GM06990 (cell line): Measurements from ENCODE around the gene COPG1.
"Not testable (repeated sequence)": the region's sequence is repeated elsewhere in the genome, so short reads cannot be mapped to it uniquely, and the experiment has no call there.

Source experiments
- DNase-seq: peaks from one replicate; pipeline ENCODE4 v3.0.0-alpha.2; 2011; ENCODE audit not compliant: insufficient read length; ENCODE audit errors: extremely low read depth
- H3K27me3 ChIP-seq: replicated peaks from 2 replicates; pipeline ENCODE4 v1.6.0; 2011; ENCODE audit warnings: low read length; ENCODE audit not compliant: control insufficient read depth, insufficient read depth
- H3K36me3 ChIP-seq: 2 replicates; pipeline ENCODE4 v1.5.1; 2011; ENCODE audit warnings: low read length; ENCODE audit not compliant: control insufficient read depth, insufficient read depth
- H3K4me3 ChIP-seq: replicated peaks from 2 replicates; pipeline ENCODE4 v1.5.1; 2011; ENCODE audit warnings: low read depth, mild to moderate bottlenecking, control low read depth, low read length
- TF ChIP-seq, protein P1 (sequence below): IDR thresholded peaks from 2 replicates; pipeline ENCODE4 v1.5.1; 2011; ENCODE audit warnings: low read length, control low read depth, mild to moderate bottlenecking, inconsistent platforms; ENCODE audit not compliant: insufficient read depth, poor library complexity, severe bottlenecking

The COPG1 gene

DNA sequence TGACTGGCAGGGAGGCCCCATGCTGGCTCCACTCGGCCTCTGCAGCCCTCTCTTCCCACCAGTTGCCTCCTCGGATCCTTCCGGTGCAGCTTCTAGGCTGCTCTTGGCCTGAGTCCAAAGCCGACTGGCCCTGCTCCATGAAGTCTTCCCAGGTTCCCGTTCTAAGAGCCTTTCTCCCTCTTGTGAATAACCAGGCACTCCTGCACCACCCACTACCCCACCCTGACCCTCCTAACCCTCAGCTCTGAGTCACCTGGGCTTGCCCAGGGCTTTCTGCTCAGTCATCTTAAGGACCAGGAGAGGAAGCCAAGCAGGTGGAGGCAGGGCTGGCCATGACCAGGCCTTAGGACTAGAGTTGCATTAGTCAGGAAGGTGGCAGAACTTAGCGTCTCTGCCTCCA, 37.6 kb upstream of the COPG1 start:
- Histone ChIP-seq H3K36me3 (no peaks in the 10 kb centered on the region), H3K27me3 (no peaks in the 10 kb centered on the region), H3K4me3 (no peak overlapping the region)
- TF ChIP-seq, protein P1, sequence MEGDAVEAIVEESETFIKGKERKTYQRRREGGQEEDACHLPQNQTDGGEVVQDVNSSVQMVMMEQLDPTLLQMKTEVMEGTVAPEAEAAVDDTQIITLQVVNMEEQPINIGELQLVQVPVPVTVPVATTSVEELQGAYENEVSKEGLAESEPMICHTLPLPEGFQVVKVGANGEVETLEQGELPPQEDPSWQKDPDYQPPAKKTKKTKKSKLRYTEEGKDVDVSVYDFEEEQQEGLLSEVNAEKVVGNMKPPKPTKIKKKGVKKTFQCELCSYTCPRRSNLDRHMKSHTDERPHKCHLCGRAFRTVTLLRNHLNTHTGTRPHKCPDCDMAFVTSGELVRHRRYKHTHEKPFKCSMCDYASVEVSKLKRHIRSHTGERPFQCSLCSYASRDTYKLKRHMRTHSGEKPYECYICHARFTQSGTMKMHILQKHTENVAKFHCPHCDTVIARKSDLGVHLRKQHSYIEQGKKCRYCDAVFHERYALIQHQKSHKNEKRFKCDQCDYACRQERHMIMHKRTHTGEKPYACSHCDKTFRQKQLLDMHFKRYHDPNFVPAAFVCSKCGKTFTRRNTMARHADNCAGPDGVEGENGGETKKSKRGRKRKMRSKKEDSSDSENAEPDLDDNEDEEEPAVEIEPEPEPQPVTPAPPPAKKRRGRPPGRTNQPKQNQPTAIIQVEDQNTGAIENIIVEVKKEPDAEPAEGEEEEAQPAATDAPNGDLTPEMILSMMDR = no peak
- no peak for DNase-seq

DNA sequence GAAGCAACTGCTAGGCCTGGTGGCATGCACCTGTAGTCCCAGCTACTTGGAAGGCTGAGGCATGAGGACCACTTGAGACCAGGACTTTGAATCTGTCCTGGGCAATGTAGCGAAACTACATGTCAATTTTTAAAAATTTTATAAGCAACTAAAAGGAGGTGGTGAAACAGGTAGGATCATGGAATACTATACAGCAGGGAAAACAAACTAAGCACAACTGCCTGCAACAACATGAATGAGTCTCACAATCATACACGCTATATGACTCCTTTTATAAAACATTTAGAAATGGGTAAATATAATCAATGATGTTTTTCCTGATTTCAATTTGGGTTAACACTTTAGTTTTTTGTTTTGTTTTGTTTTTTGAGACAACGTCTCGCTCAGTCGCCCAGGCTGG, 36.2 kb upstream of the COPG1 start:
- TF ChIP-seq, protein P1 = no peak

DNA sequence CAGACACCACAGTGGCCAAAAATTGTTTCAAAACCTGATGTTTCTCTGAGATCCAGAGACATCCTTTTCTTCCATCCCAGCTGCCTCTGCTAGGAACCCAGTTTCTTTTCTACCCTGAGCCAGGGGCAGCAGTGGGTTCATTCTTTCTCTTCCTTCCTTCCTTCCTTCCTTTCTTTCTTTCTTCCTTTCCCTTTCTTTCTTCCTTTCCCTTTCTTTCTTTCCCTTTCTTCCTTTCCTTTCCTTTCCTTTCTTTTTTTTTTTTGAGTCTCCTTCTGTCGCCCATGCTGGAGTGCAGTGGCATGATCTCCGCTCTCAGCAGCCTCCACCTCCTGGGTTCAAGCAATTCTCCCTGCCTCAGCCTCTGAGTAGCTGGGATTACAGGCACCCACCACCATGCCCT, 30.7 kb upstream of the COPG1 start:
- Histone ChIP-seq H3K4me3 (no peak overlapping the region), H3K27me3 (no peaks in the 10 kb centered on the region), H3K36me3 (no peaks in the 10 kb centered on the region)
- TF ChIP-seq, protein P1 = no peak
- no peak for DNase-seq

More for the DNA sequence above, 36.2 kb upstream of the COPG1 start:
- Histone ChIP-seq H3K4me3 (no peak overlapping the region), H3K27me3 (no peaks in the 10 kb centered on the region), H3K36me3 (no peaks in the 10 kb centered on the region)
- no peak for DNase-seq

DNA sequence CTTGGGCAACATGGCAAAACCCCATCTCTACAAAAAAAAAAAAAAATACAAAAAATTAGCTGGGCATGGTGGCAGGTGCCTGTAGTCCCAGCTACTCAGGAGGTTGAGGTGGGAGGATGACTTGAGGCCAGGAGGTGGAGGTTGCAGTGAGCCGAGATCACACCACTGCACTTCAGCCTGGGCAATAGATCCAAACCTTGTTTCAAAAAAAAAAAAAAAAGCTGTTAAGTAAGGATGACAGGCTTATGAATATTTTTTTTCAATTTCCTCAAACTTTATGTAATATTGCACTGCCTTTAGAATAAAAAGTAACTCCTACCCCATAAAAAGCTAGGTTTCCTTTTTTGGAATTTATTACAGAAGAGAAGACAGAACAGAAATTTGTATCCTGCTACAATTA, 25.0 kb upstream of the COPG1 start:
- not testable (repeated sequence) for H3K4me3 ChIP-seq, H3K36me3 ChIP-seq, DNase-seq, H3K27me3 ChIP-seq

DNA sequence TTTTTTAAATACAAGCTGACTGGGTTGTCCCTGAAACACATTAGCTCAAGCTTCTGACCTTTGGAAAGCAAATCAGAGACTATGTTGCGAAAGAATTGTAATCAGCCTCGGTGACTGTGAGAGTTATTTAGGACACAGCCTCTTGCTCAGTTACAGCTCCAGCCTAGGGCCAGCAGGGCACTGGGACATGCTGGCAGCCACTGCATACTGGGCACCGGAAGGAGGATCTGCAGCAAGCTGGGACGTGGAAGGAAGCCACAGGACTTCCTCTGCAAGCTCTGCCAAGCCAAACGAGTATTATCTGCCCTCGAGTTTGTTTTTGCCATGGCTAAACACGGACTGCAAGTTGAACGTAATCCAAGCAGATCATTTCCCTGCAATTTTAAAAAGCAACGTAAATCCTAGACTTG, 24.4 kb upstream of the COPG1 start:
- H3K4me3 ChIP-seq = no peak overlapping the region
- no peak for DNase-seq
- TF ChIP-seq, protein P1 = no peak

DNA sequence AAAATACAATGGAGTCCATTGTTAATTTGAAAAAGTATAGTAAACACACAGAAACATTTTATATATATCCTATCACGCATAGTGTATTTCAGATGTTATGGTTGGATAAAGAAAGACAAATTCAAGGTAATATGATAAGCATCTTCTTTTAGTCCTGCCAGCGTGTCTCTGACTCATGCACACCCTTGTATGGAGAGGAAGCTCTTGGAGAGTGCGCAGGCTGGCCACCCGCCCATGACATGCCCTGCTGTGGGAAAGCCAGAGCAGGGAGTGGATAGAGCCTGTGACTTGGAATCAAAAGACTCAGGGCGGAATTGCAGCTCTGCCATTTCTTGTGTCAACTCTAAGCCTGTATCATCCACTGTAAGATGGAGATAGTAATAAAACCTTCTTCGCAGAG, 23.0 kb upstream of the COPG1 start:
- TF ChIP-seq, protein P1 = no peak
- no peaks in the 10 kb centered on the region for H3K36me3 ChIP-seq
- DNase-seq = no peak
- H3K27me3 ChIP-seq = no peaks in the 10 kb centered on the region
- no peak overlapping the region for H3K4me3 ChIP-seq

More for the DNA sequence above, 24.4 kb upstream of the COPG1 start:
- no peaks in the 10 kb centered on the region for H3K27me3 ChIP-seq
- no peaks in the 10 kb centered on the region for H3K36me3 ChIP-seq
